Adrenal gland (tissue), 5 donors: ENCODE results near the gene ORC6.

Experiments
- CTCF ChIP-seq, 6 experiments: fragments of 450-650 bp in 4 of 6; fragments of 200-600 bp in 2 of 6; sonication (generic) in 1 of 6; IDR thresholded peaks; 1 replicate in 5 of 6; 2 replicates in 1 of 6; pipeline versions ENCODE4 v1.5.1 to v1.8.0; 2016 to 2021; ENCODE audit warnings: antibody characterized with exemption in 6 of 6, mild to moderate bottlenecking in 2 of 6, moderate library complexity in 1 of 6
- POLR2A ChIP-seq, 2 donors: fragments of 450-650 bp; IDR thresholded peaks; one replicate each; pipeline ENCODE4 v1.6.1; 2017; ENCODE audit warnings: antibody characterized with exemption in 2 of 2, mild to moderate bottlenecking in 2 of 2, moderate library complexity in 1 of 2
- donor health status: DM: no; HTN: no; CAD: no.

DNA sequence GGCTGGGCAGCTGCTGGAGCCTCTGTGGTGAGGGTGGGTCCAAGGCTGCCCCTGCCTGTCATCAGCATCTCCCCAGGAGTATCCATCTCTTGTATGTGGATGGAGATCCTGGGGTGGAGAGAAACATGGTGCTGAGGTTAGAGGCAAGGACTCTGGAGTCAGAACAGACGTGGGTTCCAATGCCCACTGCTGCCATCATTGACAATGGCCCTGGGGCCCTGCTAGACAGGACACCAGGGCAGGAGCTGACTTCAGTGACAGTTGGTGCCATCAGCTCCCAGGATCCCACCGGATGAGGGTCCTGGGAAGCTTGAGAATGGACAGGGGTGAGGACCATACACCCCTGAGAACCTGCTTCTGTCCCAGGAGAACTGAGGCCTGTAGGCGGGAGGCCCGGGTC, 43.1 kb downstream of the ORC6 start:
- TF ChIP-seq CTCF (IDR thresholded peaks at IDR 0.05) (no peak), POLR2A (IDR thresholded peaks at IDR 0.05) (no peak)
